Measurements from ENCODE around the gene ZNF823.
A peak's percentile ranks its signal among the peaks of the same experiment; 100 is the strongest.

Gene ZNF823

DNA sequence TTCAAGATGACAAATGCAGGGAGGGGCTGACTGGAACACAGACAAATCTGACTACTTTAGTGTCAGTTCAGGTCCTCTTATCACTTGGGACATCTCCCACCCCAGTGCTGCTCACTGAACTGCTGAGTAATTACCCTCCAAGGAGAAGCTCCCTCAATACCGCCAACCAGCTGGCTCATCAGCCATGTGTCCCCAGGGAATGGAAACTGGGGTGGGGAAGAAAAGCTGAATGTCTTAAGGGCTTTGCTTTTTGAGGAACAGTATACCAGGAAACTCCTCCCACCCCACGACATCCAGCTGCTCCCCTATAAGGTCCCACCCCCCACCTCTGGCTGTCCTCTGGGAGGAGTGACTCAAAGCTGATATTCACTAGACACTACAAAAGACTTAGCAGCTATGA lies 2.0 kb downstream of the ZNF823 start:
- no peak for DNase-seq

DNA sequence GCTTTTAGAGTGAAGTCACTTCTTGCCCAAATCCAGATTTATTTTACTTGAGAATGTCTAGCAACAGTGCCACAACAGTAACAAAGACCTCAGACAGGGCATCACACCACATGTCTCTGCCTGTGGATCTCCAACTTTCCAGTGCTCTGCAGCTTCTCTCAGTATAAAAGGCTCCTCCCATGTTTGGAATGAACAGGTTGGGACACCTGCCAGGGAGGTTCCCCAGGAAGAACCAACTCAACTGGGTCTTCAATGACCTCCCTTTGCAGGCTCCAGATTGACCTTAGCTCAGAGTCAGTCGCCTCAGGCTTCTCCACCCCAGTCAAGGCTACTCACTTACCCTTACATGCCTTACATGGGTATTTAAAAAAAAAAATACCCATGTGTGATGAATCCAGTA lies 3.4 kb downstream of the ZNF823 start:
- DNase-seq, result no peak

DNA sequence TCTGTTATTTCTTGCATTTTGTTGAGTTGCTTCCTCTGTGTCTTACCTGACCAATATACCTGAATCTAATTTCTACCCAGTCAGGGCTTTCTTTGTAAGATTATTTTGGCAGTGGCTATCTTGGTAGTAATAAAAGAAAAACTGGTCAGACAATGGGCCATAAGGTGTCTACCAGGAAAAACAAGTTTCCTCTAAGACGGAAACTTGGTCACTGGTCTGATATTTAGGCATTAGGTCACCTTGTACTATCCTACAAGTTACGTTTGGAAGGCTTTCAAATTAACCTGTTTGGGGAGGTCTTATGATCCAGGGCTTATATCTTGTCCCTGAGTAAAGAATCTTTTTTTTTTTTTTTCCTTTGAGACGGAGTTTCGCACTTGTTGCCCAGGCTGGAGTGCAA lies 9.2 kb downstream of the ZNF823 start:
- no peak for DNase-seq

DNA sequence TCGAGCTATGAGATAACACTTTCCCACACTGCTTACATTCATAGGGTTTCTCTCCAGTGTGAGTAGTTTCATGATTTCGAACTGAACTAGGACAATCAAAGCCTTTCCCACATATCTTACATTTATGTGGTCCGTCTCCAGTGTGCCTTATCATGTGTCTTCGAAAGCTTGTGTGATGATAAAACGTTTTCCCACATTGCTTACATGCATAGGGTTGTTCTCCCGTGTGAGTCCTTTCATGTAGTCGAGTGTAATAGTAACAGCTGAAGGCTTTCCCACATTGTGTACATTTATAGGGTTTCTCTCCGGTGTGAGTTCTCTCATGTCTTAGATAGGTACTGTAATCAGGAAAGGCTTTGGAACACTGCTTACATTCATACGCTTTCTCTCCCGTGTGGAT lies 16.3 kb downstream of the ZNF823 start:
- no peak for DNase-seq

DNA sequence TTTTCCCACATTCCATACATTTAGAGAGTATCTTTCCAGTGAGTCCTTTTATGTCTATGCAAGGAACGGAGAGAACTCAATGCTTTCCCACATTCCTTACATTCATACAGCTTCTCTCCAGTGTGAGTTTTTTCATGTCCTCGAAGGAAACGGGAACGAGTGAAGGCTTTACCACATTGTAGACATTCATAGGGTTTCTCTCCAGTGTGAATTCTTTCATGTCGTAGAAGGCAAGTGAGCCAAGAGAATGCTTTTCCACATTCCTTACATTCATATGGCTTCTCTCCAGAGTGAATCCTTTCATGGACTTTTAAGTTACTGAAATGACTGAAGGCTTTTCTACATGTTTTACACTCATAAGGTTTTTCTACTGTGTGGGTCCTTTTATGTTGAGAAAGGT lies 17.1 kb downstream of the ZNF823 start:
- no peak for DNase-seq

DNA sequence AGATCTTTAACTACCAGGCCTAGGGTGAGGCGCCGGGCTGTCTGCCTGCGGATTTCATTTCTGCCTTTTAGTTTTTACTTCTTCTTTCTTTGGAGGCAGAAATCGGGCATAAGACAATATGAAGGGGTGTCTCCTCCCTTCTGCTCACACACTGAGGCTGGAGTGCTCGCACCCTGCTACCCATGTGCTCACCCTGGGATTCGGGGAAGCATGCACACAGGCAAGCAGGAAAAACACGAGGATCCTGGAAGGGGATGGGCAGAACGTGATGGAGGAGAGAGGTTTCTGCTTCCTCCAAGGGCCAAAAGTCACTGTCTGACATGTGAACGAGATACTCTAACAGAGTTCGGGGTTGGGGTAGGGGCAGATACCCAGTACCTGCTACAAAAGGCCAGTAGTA lies 28.4 kb downstream of the ZNF823 start:
- no peak for DNase-seq

DNA sequence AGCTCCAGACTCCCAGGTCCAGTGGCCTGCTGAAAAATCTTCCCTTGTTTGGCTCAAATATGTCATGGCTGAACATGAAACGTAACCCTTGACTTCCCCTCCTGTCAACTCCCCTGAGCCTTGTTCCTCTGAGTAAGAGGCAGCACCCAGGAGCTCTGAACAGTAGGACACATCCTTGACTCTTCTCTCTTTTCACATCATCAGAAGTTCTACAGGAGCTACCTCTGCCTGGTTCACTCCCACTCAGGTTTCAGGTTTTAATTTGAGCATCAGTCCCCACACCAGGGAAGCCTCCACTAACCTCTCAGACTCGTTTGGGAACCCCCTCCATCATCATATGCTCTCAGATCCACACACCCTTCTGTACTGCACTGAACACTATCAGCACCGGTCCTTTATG lies 30.3 kb downstream of the ZNF823 start:
- DNase-seq, result no peak

DNA sequence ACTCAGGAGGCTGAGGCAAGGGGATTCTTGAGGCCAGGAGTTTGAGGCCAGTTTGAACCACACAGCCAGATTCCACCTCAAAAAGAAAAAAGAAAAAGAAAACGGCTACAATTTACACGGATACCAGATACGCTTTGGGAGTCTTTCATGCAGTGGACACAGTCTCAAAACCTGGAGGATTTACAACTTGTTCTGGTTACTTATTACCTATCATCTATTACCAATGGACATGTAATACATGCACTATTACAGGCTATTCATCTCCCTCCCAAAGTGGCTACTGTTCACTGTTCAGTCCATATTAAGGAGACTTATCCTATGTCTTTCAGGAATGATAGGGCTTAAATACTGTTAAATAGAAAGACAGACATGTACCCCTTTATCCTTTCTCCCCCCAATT lies 33.3 kb downstream of the ZNF823 start:
- no peak for DNase-seq

DNA sequence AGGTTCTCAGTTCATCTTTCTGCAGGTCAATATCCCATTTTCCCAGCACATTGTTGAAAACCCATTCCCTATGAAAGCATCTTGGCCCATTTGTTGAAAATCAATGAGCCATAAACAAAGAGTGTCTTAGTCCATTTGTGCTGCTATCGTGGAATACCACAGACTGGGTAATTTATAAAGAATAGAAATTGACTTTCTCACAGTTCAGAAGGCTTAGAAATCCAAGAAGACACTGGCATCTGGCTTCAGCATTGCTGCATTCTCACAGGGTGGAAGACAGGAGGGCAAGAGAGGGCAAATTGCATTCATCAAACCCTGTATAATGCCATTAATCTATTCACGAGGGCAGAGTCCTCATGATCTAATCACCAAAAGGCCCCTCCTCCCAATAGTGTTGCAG lies 34.1 kb downstream of the ZNF823 start:
- no peak for DNase-seq

DNA sequence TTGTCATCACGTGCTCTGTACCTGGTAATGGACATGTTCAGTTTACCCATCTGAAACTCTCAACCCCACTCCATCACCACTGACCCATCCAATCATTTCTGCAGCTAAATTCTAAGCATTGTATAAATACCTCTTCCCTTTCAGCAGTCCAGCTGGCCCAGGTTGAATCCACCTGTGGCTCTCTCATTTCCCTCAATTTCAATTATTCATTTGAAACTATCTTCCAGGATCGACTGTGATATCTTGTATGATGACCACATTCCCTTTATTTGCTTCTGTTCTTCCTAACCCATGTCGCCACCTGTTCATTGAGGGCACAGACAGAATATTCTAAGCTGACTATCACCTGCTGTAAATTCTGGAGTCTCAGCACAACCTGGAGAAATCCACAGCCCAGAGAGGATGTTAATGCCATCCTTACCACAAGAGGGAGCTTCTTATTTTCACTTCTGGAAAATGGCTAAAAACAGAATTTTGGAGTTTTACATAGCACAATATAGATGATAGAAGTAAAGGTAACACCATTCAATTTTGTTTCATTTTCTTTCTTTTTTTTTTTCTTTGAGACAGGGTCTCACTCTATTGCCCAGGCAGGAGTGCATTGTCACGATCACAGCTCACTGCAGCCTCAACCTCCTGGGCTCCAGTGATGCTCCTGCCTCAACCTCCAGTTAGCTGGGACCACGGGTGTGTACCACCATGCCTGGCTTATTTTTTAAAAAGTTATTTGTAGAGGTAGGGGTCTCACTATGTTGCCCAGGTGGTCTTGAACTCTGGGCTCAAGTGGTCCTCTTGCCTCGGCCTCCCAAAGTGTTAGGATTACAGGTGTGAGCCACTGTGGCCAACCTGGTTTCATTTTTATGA lies 38.6 kb downstream of the ZNF823 start:
- peak; percentile 20 for DNase-seq

DNA sequence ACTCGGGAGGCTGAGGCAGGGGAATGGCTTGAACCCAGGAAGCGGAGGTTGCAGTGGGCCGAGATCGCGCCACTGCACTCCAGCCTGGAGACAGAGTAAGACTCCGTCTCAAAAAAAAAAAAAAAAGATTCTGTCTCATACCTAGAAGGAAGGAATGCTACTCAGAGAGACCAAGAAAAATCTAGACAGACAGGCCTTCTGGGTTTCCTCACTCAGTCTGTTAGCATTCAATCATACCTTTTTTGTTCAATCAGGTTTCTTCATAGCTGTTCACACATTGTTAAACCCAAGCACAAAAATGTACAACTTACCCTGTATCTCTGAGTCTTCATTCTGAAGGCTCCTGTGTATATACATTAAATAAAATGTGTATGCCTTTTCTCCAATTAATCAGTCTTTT lies 40.5 kb downstream of the ZNF823 start:
- no peak for DNase-seq

DNA sequence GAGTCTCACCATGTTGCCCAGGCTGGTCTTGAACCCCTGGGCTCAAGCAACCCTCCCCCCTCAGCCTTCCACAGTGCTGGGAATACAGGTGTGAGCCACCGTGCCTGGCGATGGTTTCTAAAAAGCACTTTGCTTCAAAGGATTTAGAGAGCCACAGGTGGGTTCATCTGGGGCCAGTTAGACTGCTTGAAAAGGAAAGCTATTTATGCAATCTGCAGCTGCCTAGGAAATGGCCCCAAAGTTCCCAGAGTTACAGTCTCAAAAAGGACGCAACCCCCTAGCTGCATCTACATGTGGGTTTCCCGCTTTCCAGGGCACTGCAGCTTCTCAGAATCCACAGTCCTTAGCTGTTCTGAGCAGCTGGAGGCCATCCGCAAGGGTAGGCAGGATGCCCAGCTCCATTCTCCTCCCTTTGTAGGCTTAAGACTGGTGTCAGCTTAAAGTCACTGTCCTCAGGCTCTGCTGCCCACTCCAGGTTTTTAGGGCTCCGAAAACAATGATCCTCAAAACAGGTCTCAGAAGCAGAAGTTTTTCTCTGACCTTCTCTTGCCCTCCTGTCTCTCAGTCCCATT lies 41.4 kb downstream of the ZNF823 start:
- no peak for DNase-seq

DNA sequence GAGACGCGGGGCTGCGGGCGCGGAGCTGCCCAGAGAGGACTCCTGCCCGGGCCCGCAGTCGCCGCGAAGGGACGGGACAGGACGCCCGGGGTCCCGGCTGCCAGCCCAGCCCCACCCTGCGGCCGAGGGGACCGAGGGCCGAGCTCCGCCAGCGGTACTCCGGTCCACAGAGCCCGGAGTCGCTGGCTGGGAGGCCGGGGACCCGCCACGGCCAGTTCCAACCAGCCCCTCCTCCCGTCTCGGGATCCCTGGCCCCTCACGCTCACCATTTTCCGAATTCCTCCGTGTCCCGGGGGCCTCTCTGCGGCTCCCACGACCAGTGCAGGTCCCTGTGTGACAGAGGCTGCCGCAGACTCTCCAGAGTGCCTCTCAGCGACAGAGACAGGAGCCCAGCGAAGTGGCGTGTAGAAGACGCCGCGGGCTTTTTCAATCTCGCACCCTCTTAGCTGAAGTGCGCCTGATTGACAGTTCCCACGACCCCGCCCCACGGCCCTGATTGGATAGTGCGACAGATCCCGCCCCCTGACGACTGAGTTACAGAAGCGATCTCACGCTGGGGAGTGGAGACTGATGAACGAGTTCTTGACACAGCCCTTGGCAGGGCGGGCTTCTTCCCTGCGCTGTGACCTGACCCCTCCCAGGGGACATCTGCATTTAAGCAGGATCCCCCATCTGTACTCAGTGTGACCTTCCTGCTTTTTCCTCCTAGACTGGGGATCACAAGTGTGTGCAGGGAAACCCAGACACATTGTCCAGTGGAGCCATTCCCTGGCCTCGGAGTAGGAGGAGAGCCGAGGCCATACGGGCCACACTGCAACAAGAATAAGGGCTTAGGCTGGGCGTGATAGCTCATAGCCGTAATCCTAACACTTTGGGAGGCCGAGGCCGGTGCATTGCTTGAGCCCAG lies 44.0 kb downstream of the ZNF823 start:
- DNase-seq, result peak; percentile 94

DNA sequence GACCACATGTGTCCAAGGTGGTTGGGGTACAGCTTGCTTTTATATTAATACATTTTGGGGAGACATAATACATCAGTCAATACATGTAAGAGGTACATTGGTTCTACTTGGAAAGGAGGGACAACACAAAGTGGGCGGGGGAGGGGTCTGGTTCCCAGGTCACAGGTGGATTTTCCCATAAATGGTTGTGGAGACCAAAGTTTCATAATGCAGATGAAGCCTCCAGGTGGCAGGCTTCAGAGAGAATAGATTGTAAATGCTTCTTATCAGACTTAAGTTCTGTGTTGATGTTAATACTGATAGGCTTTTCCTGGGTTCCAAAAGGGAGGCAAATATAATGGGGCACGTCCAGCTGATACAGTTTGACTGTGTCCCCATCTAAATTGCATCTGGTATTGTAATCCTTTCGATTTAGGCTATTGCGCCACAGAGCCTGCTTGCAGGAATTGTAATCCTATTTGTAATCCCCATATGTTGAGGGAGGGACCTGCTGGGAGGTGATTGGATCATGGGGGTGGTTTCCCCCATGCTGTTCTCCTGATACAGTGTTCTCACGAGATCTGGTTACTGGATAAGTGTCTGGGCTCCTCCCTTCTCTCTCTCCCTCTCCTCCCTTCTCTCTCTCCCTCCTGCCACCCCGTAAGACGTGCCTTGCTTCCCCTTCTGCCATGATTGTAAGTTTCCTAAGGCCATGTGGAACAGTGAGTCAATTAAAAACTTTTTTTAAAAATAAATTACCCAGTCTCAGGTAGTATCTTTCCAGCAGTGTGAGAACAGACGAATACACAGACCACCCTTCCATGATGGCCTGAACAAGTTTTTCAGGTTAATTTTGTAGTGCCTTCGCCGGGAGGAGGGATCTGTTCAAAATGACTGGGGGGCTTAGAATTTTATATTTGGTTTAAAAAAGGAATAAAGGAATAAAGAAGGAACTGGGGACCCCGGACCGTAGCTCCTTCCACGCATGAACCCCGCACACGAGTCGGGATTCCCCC lies 44.9 kb downstream of the ZNF823 start:
- peak; percentile 51 for DNase-seq

DNA sequence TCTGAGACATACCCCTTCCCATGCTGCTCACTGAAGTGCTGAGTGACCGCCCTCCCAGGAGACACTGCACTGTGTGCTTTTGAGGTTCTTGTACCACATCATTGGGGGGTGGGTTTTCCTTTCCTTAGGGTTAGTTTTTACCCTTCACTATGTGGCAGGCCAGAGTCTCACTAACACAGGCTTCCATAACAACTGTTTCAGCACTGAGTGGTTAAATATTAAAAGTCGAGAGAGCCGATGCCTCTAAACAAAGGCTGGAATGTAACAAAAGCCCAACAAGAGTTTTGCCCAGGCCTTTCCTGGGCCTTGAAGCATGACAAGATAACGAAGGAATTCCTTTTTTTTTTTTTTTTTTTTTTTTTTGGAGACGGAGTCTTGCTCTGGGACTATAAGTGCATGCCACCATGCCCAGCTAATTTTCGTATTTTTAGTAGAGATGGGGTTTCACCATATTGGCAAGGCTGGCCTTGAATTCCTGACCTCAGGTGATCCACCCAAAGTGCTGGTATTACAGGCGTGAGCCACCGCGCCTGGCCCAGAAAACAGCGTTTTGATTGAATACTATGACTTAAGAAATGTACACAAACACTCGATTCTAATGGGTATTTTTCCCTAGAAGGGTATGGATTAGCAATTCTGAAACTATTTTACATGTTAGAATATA lies 46.5 kb downstream of the ZNF823 start:
- no peak for DNase-seq

DNA sequence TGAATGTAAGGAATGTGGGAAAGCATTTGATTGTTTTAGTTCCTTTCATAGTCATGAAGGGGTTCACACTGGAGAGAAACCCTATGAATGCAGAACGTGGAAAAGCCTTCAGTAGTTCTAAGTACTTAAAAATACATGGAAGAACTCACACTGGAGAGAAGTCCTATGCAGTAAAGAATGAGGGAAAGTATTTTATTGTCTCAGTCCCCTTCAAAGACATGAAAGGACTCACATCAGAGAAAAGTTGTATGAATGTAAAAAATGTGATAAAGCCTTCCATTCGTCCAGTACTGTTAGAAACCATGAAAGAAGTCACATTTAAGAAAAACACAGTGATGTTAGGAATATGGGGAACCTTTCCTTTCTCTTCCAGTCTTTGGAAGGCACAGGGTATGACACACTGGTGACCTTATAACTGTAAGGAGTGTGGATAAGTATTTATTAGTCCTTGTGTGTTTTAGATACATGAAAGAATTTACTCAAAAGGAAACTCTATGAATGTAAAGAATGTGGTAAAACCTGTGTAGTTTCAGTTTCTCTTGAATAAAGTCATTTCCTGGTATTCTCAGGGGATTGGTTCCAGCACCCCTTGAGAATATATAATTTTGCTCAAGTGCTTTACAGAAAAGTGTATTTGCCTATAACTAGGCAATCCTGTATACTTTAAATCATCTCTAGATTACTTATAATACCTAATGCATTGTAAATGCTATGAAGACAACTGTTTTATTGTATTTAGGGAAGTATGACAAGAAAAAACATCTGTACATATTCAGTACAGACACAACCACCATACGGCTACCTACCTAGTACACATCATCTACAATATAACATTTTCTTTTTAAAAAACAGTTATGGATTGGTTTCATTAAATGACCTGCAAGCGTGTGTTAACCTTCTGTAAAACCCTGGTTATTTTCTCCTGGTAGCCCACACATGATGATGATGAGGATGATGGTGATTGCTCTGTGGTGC lies 52.8 kb downstream of the ZNF823 start:
- no peak for DNase-seq

DNA sequence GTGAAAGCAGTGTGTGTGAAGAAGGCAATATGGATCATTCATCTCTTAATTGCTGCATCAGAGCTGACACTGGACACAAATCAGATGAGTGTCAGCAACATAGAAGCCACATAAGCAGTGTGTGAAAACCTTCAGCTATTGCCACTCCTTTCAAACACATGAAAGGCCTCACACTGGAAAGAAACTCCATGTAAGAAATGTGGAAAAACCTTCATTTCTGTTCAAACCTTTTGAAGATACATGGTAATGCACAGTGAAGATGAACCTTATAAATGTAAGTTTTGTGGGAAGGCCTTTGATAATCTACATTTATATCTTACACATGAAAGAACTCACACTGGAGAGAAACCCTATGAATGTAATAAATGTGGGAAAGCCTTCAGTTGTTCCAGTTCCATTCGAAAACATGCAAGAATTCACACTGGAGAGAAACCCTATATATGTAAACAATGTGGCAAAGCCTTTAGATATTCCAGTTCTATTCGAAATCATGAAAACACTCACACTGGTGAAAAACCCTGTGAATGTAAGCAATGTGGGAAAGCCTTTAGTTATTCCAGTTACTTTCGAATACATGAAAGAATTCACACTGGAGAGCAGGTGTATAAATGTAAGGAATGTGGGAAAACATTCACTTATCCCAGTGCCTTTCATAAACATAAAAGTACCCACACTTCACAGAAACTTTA lies 53.6 kb downstream of the ZNF823 start:
- no peak for DNase-seq

DNA sequence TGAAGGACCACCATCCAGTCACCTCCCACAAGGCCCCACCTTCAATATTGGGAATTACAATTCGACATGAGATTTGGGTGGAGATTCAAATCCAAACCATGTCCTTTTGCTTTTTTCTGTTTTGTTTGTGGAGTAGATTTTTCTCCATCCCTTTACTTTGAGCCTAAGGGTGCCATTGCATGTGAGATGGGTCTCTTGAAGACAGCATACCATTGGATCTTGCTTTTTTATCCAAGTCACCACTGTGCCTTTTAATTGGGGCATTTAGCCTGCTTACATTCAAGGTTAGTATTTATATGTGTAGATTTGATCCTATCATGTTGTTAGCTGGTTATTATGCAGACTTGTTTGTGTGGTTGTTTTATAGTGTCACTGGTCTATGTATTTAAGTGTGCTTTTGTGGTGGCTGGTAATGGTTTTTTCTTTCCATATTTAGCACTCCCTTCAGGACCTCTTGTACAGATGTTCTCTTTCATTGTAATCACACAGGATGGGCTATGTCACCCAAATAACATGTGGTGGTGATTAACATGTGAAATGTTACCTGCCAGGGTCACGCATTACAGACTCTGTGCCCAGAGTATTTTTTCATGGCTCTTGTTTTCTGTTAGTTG lies 58.0 kb downstream of the ZNF823 start:
- DNase-seq, result no peak

DNA sequence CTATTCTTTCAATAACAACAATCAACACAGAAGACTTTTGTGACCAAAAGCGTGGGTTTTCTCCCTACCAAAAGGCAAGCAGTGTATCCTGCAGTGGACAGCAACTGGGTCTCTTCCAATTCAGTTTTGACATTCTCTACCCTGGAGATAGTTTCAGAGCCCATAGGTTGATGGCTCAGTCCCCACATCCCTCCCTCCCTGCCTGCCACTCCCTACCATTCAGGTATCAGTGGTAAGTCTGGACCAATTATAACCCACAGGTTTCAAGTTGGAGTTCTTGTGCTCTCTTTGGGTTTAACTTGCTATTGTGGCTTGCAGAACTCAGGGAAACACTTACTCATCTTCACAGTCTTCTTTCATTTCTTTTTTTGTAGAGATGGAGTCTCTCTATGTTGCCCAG lies 60.2 kb downstream of the ZNF823 start:
- no peak for DNase-seq

Data from COR-L47 (cell line).